IMR-90 (cell line): ENCODE results near the gene DNAJC5. TPM values are rescaled to one million over a fixed set of nuclear protein-coding genes. Genes with fewer than 3 reads are reported as not detected.

Experiments used
- ATAC-seq: fragments of 200-7000 bp; cut with Tn5 transposase; 2 replicates; pipeline ENCODE4 v1.9.1; 2020; ENCODE audit warnings: low read depth, mild to moderate bottlenecking, moderate library complexity
- BruUV-seq: library from RNA; stranded (reverse); fragments of 400-500 nt; replicated peaks from 2 replicates; lab custom pipeline; 2021; lab: Mats Ljungman, UMichigan
- CTCF ChIA-PET: fragments of 300-600 bp; formaldehyde crosslinking; extraction: SDS; loops from one replicate; lab custom pipeline; 2021; ENCODE audit warnings: antibody characterized with exemption; lab: Yijun Ruan, JAX
- POLR2A ChIA-PET: fragments of 300-600 bp; sonication (Branson Sonifier 250); formaldehyde crosslinking; loops from one replicate; lab custom pipeline; 2022; ENCODE audit warnings: antibody characterized with exemption; ENCODE audit not compliant: unreplicated experiment; lab: Charles Lee
- DNase-seq: peaks from one replicate; pipeline ENCODE4 v3.0.0; 2013
- H2AFZ ChIP-seq: replicated peaks from 2 replicates; pipeline ENCODE3; 2013; ENCODE audit warnings: low read length, mild to moderate bottlenecking; ENCODE audit not compliant: poor library complexity
- H2AK5ac ChIP-seq: 2 replicates; pipeline ENCODE4 v1.6.1; 2013; ENCODE audit warnings: low read depth, low read length, inconsistent platforms
- H2AK9ac ChIP-seq: replicated peaks from 2 replicates; pipeline ENCODE3; 2013; ENCODE audit warnings: mild to moderate bottlenecking, low read depth, low read length, moderate library complexity; ENCODE audit not compliant: poor library complexity
- H2BK120ac ChIP-seq: 2 replicates; pipeline ENCODE4 v1.6.1; 2013; ENCODE audit warnings: low read depth, low read length, inconsistent platforms
- H2BK15ac ChIP-seq: 3 replicates; pipeline ENCODE4 v1.6.1; 2013; ENCODE audit warnings: low read depth, low read length, inconsistent platforms
- H2BK20ac ChIP-seq: 2 replicates; pipeline ENCODE4 v1.6.1; 2013; ENCODE audit warnings: low read depth, mild to moderate bottlenecking, inconsistent platforms, low read length, moderate library complexity
- H2BK5ac ChIP-seq: 2 replicates; pipeline ENCODE4 v1.6.1; 2013; ENCODE audit warnings: mild to moderate bottlenecking, low read depth, low read length, inconsistent platforms; ENCODE audit not compliant: poor library complexity, severe bottlenecking
- H3K14ac ChIP-seq: replicated peaks from 2 replicates; pipeline ENCODE4 v1.6.1; 2013; ENCODE audit warnings: low read depth, low read length, inconsistent platforms
- H3K18ac ChIP-seq: 2 replicates; pipeline ENCODE4 v1.6.1; 2013; ENCODE audit warnings: low read depth, low read length, control low read depth
- H3K23ac ChIP-seq: 2 replicates; pipeline ENCODE4 v1.6.1; 2013; ENCODE audit warnings: low read depth, low read length, inconsistent platforms
- H3K27ac ChIP-seq: 2 replicates; pipeline ENCODE4 v1.5.1; 2013; ENCODE audit warnings: mild to moderate bottlenecking, control low read depth, low read length; ENCODE audit not compliant: insufficient read depth
- H3K27me3 ChIP-seq: 2 replicates; pipeline ENCODE4 v1.6.1; 2013; ENCODE audit warnings: low read length; ENCODE audit not compliant: control insufficient read depth, insufficient read depth
- H3K36me3 ChIP-seq: 2 replicates; pipeline ENCODE4 v1.6.1; 2013; ENCODE audit warnings: low read length, mixed read lengths; ENCODE audit not compliant: control insufficient read depth, insufficient read depth
- H3K4ac ChIP-seq: 2 replicates; pipeline ENCODE4 v1.6.1; 2013; ENCODE audit warnings: low read depth, low read length, inconsistent platforms
- H3K4me1 ChIP-seq: 2 replicates; pipeline ENCODE4 v1.6.1; 2013; ENCODE audit warnings: low read length, mixed read lengths; ENCODE audit not compliant: control insufficient read depth, insufficient read depth
- H3K4me2 ChIP-seq: 2 replicates; pipeline ENCODE4 v1.6.1; 2013; ENCODE audit warnings: low read depth, mild to moderate bottlenecking, control low read depth, low read length, moderate library complexity
- H3K4me3 ChIP-seq: 2 replicates; pipeline ENCODE4 v1.5.1; 2013; ENCODE audit warnings: low read depth, mild to moderate bottlenecking, control low read depth, low read length, moderate library complexity; ENCODE audit not compliant: insufficient read depth
- H3K56ac ChIP-seq: 2 replicates; pipeline ENCODE4 v1.6.1; 2013; ENCODE audit warnings: low read length, inconsistent platforms; ENCODE audit not compliant: insufficient read depth; ENCODE audit errors: extremely low read depth
- H3K79me1 ChIP-seq, 2 experiments: 2 replicates each; pipeline ENCODE4 v1.6.1; 2013; ENCODE audit warnings: low read length in 2 of 2, inconsistent platforms in 1 of 2, low read depth in 1 of 2
- H3K9ac ChIP-seq: 2 replicates; pipeline ENCODE4 v1.6.1; 2013; ENCODE audit warnings: low read depth, low read length, control low read depth
- H3K9me1 ChIP-seq: 2 replicates; pipeline ENCODE4 v1.6.1; 2013; ENCODE audit warnings: low read length, inconsistent platforms; ENCODE audit not compliant: insufficient read depth
- H3K9me3 ChIP-seq: 2 replicates; pipeline ENCODE4 v1.6.1; 2013; ENCODE audit warnings: low read length; ENCODE audit not compliant: control insufficient read depth, insufficient read depth
- H4K20me1 ChIP-seq: 2 replicates; pipeline ENCODE4 v1.6.1; 2013; ENCODE audit warnings: low read length, inconsistent platforms; ENCODE audit not compliant: insufficient read depth
- H4K5ac ChIP-seq: 2 replicates; pipeline ENCODE4 v1.6.1; 2013; ENCODE audit warnings: mild to moderate bottlenecking, low read depth, low read length, control low read depth
- H4K8ac ChIP-seq, 2 experiments: 2 replicates each; pipeline ENCODE4 v1.6.1; 2013; ENCODE audit warnings: low read depth in 2 of 2, low read length in 2 of 2, control low read depth in 1 of 2, inconsistent platforms in 1 of 2
- H4K91ac ChIP-seq: 2 replicates; pipeline ENCODE4 v1.6.1; 2013; ENCODE audit warnings: low read depth, low read length, inconsistent platforms; ENCODE audit not compliant: insufficient read depth
- CEBPB ChIP-seq: IDR thresholded peaks from 2 replicates; pipeline ENCODE4 v1.6.1; 2012; ENCODE audit warnings: low read depth, low read length, improper control_type of control experiment
- CTCF ChIP-seq: conservative IDR thresholded peaks from 2 replicates; pipeline ENCODE4 v1.5.1; 2012; ENCODE audit warnings: mild to moderate bottlenecking, low read depth, low read length, improper control_type of control experiment
- ELK1 ChIP-seq: fragments of 150-350 bp; IDR thresholded peaks from 2 replicates; pipeline ENCODE4 v1.6.1; 2016; ENCODE audit warnings: low read depth, mild to moderate bottlenecking, low read length, moderate library complexity, borderline replicate concordance
- MAFK ChIP-seq: IDR thresholded peaks from 2 replicates; pipeline ENCODE4 v1.6.1; 2012; ENCODE audit warnings: low read depth, low read length, improper control_type of control experiment
- WGBS, 2 experiments: methylation state at CpG; one replicate each; pipeline versions ENCODE4 v1.1.5 to v1.1.7; 2013; ENCODE audit warnings: missing lambda C conversion rate in 2 of 2; ENCODE audit not compliant: insufficient read length in 1 of 2; ENCODE audit errors: extremely low coverage in 2 of 2; 5-methylcytosine and 5-hydroxymethylcytosine counted together
- dilution Hi-C: fragments of 300-500 bp; cut with HindIII; formaldehyde crosslinking; loops from one replicate; pipeline ENCODE4 v1.14.3; 2018; ENCODE audit warnings: low sequenced_read_pairs; ENCODE audit not compliant: unreplicated experiment
- in situ Hi-C: fragments of 300-500 bp; cut with MboI; formaldehyde crosslinking; loops from 3 replicates; pipeline ENCODE4 v1.14.3; 2019; ENCODE audit warnings: low sequenced_read_pairs, inconsistent platforms, mixed read lengths
- intact Hi-C: fragments of 100-400 bp; cut with micrococcal nuclease; formaldehyde crosslinking; loops from 2 replicates; pipeline ENCODE4 v1.10.0; 2022
- polyA plus RNA-seq, 3 experiments: library from polyadenylated mRNA; depleted of rRNA; stranded (reverse); fragments of >200 nt; gene quantifications; 2 replicates each; pipeline ENCODE4 v1.2.3, GENCODE V29; 2012; ENCODE audit warnings: low replicate concordance in 1 of 3
- total RNA-seq: library from RNA; depleted of rRNA; stranded (reverse); fragments of >200 nt; gene quantifications from 2 replicates; pipeline ENCODE4 v1.2.3, GENCODE V29; 2012

DNAJC5 gene
- total and polyA plus RNA-seq, 2 of the 4 experiments (the other 2 are of a cell fraction), result 35.6 to 45.2 TPM

GRCh38 chr20:63908008-63908682 is 13.2 kb downstream of the DNAJC5 start:
- dilution Hi-C loops (no loop called here), in situ Hi-C loops (no loop called here), intact Hi-C loops (no loop called here)
- no TSS peak for BruUV-seq
- H4K91ac ChIP-seq, result no peak overlapping the region
- H3K4me1 ChIP-seq, result peaks cover 4% of the 10 kb centered on the region; the same call in 1 of the 2 replicates
- ChIA-PET CTCF (no interaction called here), POLR2A (no interaction called here)
- H3K4me2 ChIP-seq, result no peak overlapping the region
- no peak overlapping the region for H4K5ac ChIP-seq
- no peak overlapping the region for H2AK5ac ChIP-seq
- peaks cover 15% of the 10 kb centered on the region for H3K9me1 ChIP-seq
- no peak overlapping the region for H2AFZ ChIP-seq
- no peak overlapping the region for H3K18ac ChIP-seq
- no peak overlapping the region for H3K4ac ChIP-seq
- H2BK20ac ChIP-seq, result no peak overlapping the region
- H2AK9ac ChIP-seq, result no peak overlapping the region
- no peak overlapping the region for H2BK5ac ChIP-seq
- peaks cover 7 to 79% of the 10 kb centered on the region in 2 experiments for H3K79me1 ChIP-seq
- H3K36me3 ChIP-seq, result peaks cover 5% of the 10 kb centered on the region
- no peak overlapping the region for H3K56ac ChIP-seq
- no peak overlapping the region for H3K27ac ChIP-seq
- H3K9ac ChIP-seq, result no peak overlapping the region
- H3K27me3 ChIP-seq, result no peaks in the 10 kb centered on the region
- no peak for TF ChIP-seq CTCF
- no peak for TF ChIP-seq MAFK
- TF ChIP-seq ELK1, result no peak
- no peak for TF ChIP-seq CEBPB
- no peak overlapping the region for H2BK120ac ChIP-seq
- no peak overlapping the region for H3K23ac ChIP-seq
- H2BK15ac ChIP-seq, result no peak overlapping the region
- H3K14ac ChIP-seq, result no peak overlapping the region
- H4K20me1 ChIP-seq, result peaks cover 94% of the 10 kb centered on the region
- WGBS, 2 experiments, result 97% methylated on average over 13 of the region's 16 CpGs; no CpG with 5 or more reads in 1 of the 2 experiments
- H3K4me3 ChIP-seq, result no peak overlapping the region
- DNase-seq (no peak), ATAC-seq (no peak)
- no peaks in the 10 kb centered on the region for H3K9me3 ChIP-seq
- no peak overlapping the region for H4K8ac ChIP-seq
